Activated T-helper 1 cell treated with Interleukin-2 at 50 U/mL for 16 hours (primary cell): ENCODE data around the gene KRTAP4-8.
"Not testable (repeated sequence)": the region's sequence is repeated elsewhere in the genome, so short reads cannot be mapped to it uniquely, and the experiment has no call there.

ENCODE experiments used
- DNase-seq: peaks from one replicate; pipeline ENCODE4 v3.0.0-alpha.2; 2020; ENCODE audit warnings: low read depth

KRTAP4-8 gene

DNA sequence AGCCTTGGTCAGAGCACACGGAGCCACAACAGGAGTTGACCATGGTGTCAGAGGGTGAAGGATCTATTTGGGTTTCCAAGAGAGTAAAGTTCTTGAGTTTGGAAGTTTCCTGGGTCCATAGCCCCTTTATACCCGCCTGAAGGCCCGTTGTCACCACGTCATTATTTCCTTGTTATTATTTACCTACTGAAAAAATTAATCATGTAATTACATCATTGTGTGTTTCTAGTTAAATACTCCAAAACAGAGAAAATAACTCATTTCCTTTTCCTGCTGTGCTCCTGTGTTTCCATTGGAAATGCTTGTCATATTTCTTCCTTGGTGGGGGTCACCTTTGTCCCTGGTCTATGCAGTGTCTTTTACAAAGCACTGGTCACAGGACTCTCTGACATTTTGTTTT, at the start of gene KRTAP4-8:
KRTAP4-8 (minus strand) TSS at position 101 of the 400 bp plus-strand sequence; CDS start at position 43, 58 bp downstream.
- DNase-seq, result no peak

DNA sequence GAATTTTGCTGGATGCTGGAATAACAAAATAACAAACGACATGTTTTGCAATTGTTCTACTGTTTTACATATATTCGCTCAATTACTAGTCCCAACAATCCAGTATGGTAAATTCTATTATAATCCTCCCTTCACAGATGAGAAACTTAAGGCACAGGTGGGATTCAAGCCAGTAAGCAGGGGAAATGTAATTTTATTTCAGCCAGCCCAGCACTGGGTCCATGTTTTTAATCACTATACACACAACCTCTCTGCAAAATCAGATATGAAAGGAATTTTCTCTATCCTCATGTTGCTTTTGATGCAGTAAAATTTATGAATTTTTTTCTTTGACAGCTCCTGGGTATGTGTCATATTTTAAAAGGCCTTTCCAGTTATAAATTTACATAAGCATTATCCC, 47.3 kb upstream of the KRTAP4-8 start:
- no peak for DNase-seq

DNA sequence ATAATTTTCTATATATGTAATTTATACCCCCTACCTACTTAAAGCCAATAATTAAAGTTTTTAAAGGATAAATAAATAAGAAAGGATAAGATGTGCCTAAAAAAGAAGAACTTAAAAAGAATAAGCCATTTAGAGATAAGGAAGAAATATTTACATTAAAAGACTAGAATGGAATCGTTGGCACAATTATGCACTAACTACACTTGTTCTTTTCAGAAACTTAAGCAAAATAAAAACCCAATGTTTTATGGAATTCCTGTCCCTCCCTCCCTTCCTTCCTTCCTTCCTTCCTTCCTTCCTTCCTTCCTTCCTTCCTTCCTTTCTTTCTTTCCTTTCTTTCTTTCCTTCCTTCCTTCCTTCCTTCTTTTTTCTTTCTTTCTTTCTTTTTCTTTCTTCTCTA, 46.9 kb upstream of the KRTAP4-8 start:
- DNase-seq, result no peak

DNA sequence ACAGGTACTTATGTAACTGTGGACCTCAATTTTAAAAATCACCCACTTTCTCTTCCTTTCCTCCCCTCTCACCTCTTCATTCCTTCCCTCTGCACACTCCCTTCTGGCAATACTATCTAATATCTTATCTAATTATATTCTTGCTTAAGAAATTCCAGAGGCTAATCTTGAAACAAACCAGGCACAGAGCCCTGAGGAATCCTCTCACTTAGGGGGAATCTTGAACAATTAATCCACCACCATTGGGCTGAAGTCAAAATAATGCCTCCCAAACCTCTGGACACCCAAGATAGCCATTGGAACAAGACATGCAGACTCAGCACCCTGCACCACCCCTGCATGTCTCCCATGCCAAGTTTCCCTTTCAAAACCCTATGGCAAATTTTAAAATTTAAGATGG, 43.4 kb upstream of the KRTAP4-8 start:
- DNase-seq, result no peak

DNA sequence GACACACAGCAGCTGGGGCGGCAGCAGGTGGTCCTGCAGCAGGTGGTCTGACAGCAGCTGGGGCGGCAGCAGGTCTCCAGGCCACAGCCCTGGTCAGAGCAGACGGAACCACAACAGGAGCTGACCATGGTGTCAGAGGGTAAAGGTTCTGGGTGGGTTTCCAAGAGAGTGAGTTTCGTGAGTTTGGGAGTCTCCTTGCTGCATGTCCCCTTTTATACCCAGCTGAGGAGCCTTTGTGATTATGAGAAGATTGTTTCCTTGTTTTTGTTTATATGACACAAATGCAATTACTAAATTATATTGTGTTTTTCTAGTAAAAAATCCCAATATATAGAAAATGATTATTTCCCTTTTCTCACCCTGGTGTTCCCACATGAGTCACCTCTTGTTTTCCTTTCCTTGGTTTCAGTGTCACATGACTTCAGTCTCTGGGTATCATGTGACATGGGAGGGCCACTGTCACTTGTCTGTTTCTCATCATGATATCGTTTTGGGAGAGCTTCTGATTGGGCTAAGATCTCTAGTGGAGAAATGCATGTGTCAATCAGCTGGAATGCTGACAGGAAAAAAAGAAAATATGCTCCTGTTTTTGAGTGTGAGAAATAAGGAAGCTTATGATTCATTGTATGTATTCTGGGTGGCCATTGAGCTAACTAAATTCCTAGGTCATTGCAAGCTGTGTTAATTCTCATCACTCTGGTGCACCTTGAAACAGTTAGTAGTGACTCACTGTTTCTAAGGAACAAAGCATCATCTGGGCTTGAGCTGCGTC, 42.6 kb upstream of the KRTAP4-8 start, which contains the start of gene KRTAP4-6:
KRTAP4-6 (minus strand) TSS at position 185 of the 772 bp plus-strand sequence; CDS start at position 128, 57 bp downstream.
- no peak for DNase-seq

DNA sequence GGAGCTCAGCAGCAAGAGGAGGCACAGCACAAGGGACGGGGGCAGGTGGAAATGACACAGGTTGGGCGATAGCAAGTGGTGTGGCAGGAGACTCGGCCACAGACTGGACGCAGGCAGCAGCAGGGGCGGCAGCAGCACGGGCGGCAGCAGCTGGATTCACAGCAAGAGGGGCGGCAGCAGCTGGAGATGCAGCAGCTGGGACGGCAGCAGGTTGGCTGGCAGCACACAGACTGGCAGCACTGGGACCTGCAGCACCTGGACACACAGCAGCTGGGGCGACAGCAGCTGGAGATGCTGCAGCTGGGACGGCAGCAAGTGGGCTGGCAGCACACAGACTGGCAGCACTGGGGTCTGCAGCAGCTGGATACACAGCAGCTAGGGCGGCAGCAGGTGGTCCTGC, 41.9 kb upstream of the KRTAP4-8 start:
- DNase-seq, result not testable (repeated sequence)

DNA sequence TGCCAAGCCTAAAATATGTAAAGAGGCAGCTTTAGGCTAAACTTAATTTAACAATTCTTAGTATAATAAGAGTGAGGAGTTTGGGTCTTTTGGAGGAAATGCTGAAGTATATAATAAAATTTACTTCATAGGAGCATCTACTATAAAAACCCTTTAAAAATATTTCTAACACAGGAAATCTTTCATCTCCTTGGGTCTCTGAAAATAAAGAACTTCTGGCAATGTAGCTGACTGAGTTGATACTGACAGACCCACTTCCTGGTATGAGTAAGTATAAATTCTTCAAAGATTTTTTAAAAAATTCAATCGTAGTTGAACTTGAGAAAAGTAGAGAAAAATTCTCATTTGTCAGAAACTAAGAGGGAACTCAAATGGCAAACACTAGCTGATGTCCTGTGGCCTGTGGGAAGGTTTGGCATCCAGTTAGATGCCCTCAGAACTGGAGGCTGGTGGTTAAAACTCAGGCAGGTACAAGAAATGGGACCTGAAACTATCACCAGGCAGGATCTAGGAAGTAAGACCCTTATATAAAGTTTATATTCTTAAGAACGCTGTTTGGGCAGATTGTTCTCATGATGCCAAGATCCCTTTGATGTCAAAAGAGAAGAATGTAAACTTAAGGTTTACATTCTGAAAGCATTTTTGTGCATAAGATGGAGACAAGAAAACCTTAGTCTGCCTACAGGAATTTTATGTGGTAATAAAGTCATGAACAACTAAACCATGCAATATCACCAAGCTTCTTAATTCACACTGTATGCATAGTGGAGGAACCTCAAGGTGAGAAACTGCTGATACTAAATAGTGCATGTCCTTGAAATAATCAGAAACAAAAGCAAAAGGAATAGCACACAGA, 36.2 kb upstream of the KRTAP4-8 start:
- DNase-seq, result no peak

DNA sequence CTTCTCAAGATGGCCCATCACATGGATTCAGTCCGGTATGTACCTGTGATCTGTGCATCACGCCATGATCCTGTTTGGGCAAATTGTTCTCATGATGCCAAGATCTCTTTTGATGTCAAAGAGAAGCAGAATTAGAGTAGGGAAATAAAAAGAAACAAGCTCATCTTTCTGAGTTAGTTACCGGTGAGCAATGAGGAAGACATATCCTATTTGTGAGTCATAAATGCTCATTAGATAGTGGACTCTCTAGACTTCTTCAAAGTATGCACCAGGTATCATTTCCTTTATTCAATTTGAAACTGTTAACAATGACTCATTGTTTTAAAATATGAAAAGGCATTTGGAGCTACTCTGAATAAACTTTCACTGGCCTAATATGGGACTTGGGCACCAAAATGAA, 34.0 kb upstream of the KRTAP4-8 start:
- DNase-seq, result no peak

DNA sequence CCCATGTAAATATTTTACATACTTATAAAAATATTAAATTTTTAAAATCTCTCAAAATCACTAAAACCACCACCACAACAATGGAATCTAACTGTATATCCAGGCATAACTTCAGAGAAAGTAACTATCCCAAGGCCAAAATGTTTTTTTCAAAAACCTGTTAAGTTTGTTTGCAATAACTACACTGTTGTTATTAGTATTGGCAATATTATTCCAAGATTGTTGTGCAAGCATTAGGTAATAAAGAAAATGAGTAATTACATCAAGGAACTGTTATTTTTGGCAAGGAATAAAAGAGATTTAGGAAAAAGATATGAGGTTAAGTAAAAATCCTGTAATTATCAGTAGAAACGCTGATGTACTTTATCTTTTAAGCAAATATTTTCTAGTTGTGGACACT, 29.4 kb upstream of the KRTAP4-8 start:
- no peak for DNase-seq

DNA sequence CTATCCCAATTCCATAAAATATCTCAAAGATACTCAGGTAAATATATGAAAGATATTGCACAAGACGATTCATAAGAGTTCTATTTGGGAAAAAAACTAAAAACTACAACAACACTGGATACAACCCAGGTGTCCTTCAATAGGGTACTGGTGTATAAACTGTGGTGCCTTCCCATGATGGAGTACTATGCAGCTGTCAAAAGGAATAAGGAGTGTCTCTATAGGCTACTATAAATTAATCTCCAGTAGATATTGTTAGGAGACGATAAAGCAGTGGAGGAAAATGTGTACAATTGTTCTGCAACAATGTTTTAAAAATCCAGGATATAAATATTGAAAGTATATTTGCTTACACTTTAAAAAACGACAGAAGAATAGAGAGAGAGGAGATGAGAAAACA, 28.5 kb upstream of the KRTAP4-8 start:
- DNase-seq, result no peak

DNA sequence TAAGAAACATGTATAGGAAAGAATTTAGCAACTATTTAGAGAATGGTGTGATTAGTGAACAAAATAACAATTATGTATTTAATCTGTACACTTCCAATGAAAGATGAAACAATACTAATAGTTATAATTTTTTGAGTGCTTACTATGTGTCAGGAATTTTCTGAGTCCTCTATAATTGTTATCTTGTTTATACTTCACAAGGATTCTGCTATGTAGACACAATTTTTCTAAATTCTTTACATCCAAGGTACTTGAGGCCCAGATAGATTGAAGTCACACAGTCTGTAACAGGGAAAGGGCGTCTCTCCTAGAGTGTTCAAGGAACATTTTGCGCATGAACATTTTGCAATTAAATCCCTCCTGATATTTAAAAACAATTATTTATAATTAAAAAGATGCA, 27.1 kb upstream of the KRTAP4-8 start:
- no peak for DNase-seq

DNA sequence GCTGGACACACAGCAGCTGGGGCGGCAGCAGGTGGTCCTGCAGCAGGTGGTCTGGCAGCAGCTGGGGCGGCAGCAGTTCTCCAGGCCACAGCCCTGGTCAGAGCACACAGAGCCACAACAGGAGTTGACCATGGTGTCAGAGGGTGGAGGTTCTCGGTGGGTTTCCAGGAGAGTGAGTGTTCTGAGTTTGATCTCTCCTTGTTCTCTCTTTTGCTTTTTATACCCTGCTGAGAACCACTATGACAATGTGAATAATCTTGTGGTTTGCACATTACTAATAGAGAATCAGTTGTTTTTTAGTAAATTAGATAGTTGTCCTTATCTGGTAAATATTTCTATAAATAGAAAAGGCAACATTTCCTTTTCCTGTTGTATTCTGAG, 26.0 kb upstream of the KRTAP4-8 start, which contains the start of gene KRTAP4-12:
KRTAP4-12 (minus strand) TSS at position 192 of the 381 bp plus-strand sequence; CDS start at position 132, 60 bp downstream.
- DNase-seq, result not testable (repeated sequence)

DNA sequence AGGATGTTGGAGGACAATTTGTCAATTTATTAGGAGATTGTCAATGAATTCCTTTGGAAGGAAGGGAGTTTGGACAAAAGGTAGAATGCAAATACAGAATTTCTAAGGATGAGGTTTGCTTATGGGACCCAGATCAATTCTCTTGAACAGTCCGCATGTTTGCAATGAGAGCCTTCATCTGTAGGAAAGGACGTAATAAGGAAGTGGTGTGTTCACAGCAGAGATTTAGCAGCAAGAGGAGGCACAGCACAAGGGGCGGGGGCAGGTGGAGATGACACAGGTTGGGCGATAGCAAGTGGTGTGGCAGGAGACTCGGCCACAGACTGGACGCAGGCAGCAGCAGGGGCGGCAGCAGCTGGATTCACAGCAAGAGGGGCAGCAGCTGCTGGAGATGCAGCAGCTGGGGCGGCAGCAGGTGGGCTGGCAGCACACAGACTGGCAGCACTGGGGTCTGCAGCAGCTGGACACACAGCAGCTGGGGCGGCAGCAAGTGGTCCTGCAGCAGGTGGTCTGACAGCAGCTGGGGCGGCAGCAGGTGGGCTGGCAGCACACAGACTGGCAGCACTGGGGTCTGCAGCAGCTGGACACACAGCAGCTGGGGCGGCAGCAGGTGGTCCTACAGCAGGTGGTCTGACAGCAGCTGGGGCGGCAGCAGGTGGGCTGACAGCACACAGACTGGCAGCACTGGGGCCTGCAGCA, 25.5 kb upstream of the KRTAP4-8 start:
- not testable (repeated sequence) for DNase-seq

DNA sequence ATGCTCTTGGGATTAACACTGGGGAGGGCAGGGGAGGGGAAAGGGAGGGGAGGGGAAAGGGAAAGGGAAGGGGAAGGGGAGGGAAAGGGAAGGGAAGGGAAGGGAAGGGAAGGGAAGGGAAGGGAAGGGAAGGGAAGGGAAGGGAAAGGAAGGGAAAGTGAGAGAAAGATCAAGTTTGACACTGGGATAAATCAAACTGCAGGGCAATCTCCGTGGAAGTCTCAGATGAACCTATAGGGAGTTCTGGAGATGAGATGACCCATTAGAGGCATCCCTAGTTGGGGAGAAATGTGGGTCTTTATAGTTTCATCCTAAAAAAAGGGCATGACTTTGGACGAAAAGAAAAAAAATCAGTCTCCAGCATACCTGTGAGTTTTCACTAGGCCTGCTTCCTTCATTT, 23.8 kb upstream of the KRTAP4-8 start:
- DNase-seq, result no peak

DNA sequence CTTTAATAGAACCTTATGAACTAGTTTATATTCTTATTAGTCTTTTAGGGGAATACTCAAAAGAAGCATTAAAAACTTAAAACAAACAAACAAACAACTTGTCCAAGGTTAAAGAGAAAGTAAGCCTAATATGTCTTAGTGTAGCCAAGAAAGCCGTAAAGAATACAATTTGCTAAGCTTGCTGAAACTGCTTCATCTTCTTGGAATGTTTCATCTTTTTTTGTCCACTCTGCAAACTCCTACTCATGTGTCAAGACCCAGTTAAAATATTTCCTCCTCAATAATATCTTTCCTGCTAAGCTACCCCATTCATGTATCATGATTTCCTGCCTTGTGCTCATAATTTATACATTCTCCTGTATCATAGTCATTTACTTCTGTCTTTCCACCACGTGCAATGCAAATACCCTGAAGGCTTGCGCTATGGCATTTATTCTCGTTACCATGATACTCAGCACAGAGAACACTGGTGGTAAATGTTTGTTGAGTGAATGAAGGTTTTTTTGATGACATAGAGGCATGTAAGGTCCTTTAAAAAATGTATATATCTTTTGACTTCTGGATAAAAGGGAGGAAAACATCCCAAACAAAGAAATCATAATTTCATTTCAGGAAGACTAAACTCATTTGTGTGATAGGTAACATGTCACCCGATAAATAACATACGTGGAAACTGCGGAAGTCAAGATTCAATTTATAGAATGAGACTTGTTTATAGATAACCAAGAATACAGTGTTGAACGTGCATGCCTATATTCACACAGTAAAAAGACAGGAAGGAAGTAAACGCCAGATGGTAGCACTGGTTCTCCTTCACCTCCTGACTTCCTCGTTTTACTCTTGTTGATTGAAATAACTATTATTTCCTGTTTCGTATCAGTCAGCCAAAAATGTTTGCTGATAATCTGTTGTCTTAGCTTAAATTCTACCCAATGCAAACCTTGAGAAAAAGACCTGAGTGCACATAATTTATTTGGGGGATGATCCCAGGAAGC, 22.1 kb upstream of the KRTAP4-8 start:
- DNase-seq, result not testable (repeated sequence)

DNA sequence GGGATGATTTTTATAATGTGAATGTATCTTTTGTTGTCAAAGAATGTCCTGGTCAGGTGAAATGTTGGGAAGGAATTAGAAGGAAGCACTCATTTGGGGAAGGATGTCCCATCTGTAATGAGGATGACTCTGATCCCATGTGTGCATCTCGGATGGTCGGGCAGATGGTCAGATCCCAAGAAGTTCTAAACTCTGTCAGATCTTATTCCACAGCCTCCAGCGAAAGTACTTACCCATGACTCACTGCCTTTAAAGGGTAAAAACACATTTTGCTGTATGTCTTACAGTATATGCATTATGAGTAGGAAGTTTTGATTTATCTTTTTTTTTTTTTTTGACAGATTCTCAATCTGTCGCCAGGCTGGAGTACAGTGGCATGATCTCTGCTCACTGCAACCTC, 20.8 kb upstream of the KRTAP4-8 start:
- DNase-seq, result no peak

DNA sequence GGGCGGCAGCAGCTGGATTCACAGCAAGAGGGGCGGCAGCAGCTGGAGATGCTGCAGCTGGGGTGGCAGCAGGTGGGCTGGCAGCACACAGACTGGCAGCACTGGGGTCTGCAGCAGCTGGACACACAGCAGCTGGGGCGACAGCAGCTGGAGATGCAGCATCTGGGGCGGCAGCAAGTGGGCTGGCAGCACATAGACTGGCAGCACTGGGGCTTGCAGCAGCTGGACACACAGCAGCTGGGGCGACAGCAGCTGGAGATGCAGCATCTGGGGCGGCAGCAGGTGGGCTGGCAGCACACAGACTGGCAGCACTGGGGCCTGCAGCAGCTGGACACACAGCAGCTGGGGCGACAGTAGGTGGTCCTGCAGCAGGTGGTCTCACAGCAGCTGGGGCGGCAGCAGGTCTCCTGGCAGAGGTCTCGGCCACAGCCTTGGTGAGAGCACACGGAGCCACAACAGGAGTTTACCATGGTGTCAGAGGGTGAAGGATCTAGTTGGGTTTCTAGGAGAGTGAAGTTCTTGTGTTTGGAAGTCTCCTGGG, 20.0 kb upstream of the KRTAP4-8 start, which contains the start of gene KRTAP4-11:
KRTAP4-11 (minus strand) TSS at position 528 of the 541 bp plus-strand sequence; CDS start at position 470, 58 bp downstream.
- not testable (repeated sequence) for DNase-seq

DNA sequence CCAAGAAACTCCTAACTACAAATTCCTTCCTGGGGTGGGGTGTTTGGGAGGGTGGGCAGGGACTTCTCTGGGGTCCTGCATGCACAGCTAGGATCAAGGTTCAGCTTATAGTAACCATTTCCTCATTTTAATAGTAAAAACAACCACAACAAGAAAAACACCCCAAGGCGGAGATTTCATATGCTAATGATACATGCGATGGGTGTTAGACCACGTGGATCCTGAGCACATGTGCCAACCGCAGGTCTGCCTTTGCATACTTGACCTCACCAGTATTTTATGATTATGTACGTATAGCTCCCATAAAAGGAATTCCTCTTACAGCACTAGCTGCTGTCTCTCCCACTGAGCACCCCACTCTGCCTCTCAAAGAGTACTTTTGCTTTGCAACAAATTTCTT, 18.4 kb upstream of the KRTAP4-8 start:
- DNase-seq, result no peak

DNA sequence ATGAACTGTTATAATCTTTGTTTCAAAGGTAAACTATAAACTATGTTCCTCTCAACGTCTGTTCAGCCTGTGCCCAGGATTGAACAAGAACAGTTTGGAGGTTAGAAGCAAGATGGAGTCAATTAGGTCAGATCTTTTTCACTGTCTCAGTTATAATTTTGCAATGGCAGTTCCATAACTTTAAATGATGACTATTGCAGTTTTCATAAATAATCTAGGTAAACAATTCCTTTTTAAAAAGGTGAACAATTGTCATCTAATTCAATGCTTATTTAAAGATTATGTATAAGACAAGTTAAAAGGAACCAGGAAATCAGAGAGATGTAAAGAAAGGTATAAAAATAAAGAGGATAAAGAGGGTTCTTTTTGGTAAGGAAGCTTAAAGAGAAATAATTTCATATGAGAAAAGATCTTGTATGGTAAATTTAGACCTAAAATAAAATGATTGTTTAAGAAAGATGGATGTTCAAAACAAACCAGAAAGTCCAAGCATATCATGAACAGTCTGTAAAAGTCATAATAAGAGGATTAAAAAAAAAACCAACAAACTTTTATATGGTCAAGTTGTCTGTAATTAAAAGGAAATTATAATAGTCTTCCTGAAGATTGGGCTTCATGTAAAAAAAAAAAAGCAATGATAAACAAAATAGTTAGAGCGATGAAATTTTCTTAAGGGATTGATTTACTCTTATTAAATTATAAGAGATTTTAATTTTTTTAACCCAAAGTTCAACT, 13.4 kb upstream of the KRTAP4-8 start:
- no peak for DNase-seq
